Measurements from ENCODE around the gene REL. TPM values are rescaled to one million over a fixed set of nuclear protein-coding genes. Genes with fewer than 3 reads are reported as not detected.

Gene REL
- total RNA-seq, 1 experiment from 2014 or later, result 10.0 TPM

- H3K27me3 ChIP-seq (ENCODE audit: control insufficient read depth, insufficient read depth, low read length), result no peaks in the 10 kb centered on the region
- CTCF ChIA-PET, result no interaction called here
- H3K4me1 ChIP-seq (ENCODE audit: control insufficient read depth, insufficient read depth, low read length), result no peaks in the 10 kb centered on the region
- no peak overlapping the region for H3K4me3 ChIP-seq (ENCODE audit: low read depth in 2 of 2, low read length in 2 of 2)
- DNase-seq (ENCODE audit: low read depth, low spot score) (no peak), ATAC-seq (no peak)
- POLR2A ChIA-PET, result interaction anchor here (0.7 kb wide), 1 partner anchor 7 kb away, joined by 9 read pairs; no protein-coding TSS in a partner anchor
- BruUV-seq (replicated peaks), result no TSS peak
- H3K36me3 ChIP-seq (ENCODE audit: control insufficient read depth, insufficient read depth, low read length), result no peaks in the 10 kb centered on the region
- in situ Hi-C loops (cut with HindIII; ENCODE audit: low pct_unique_long_range_greater_than_20kb, low sequenced_read_pairs) (no loop called here), intact Hi-C loops (cut with micrococcal nuclease; ENCODE audit: unreplicated experiment) (no loop called here)
- TF ChIP-seq TCF7L2 (IDR thresholded peaks at IDR 0.05; ENCODE audit: low read depth, low read length) (no peak), SIN3A (IDR thresholded peaks at IDR 0.05; ENCODE audit: borderline replicate concordance, insufficient read depth, low read depth, low read length) (no peak), REST (IDR thresholded peaks at IDR 0.05; ENCODE audit: insufficient read depth in 1 of 2, low read depth in 2 of 2, low read length in 1 of 2) (no peak), POLR2AphosphoS5 (IDR thresholded peaks at IDR 0.05; ENCODE audit: low read depth, low read length) (no peak), CTCF (IDR thresholded peaks at IDR 0.05) (no peak)
- H3K9me3 ChIP-seq (ENCODE audit: control insufficient read depth, insufficient read depth, low read depth, low read length), result no peaks in the 10 kb centered on the region
- no peak overlapping the region for H3K27ac ChIP-seq (ENCODE audit: low read length)
Measured at GRCh38 chr2:60960706-60961105, 79.3 kb downstream of the REL start.

- intact Hi-C loops (cut with micrococcal nuclease; ENCODE audit: unreplicated experiment) (no loop called here), in situ Hi-C loops (cut with HindIII; ENCODE audit: low pct_unique_long_range_greater_than_20kb, low sequenced_read_pairs) (no loop called here)
- H3K9me3 ChIP-seq (ENCODE audit: control insufficient read depth, insufficient read depth, low read depth, low read length), result no peaks in the 10 kb centered on the region
- TF ChIP-seq REST (IDR thresholded peaks at IDR 0.05; ENCODE audit: insufficient read depth in 1 of 2, low read depth in 2 of 2, low read length in 1 of 2), result no peak
- no peak for TF ChIP-seq TCF7L2 (IDR thresholded peaks at IDR 0.05; ENCODE audit: low read depth, low read length)
- no peak for TF ChIP-seq POLR2AphosphoS5 (IDR thresholded peaks at IDR 0.05; ENCODE audit: low read depth, low read length)
- TF ChIP-seq SIN3A (IDR thresholded peaks at IDR 0.05; ENCODE audit: borderline replicate concordance, insufficient read depth, low read depth, low read length), result no peak
- no peak for TF ChIP-seq CTCF (IDR thresholded peaks at IDR 0.05)
- no peaks in the 10 kb centered on the region for H3K27me3 ChIP-seq (ENCODE audit: control insufficient read depth, insufficient read depth, low read length)
- DNase-seq (ENCODE audit: low read depth, low spot score) (no peak), ATAC-seq (no peak)
- no peak overlapping the region for H3K4me3 ChIP-seq (ENCODE audit: low read depth in 2 of 2, low read length in 2 of 2)
- no peaks in the 10 kb centered on the region for H3K4me1 ChIP-seq (ENCODE audit: control insufficient read depth, insufficient read depth, low read length)
- BruUV-seq (replicated peaks), result no TSS peak
- H3K27ac ChIP-seq (ENCODE audit: low read length), result no peak overlapping the region
- no peaks in the 10 kb centered on the region for H3K36me3 ChIP-seq (ENCODE audit: control insufficient read depth, insufficient read depth, low read length)
- ChIA-PET POLR2A (no interaction called here), CTCF (no interaction called here)
Measured at GRCh38 chr2:60961457-60961856, 80.1 kb downstream of the REL start.
